Stimulated activated CD4-positive, alpha-beta T cell treated with anti-CD3 and anti-CD28 coated beads, Interleukin-15, amount 100 ng/mL, for 48 hours (primary cell): ENCODE data around the gene PLPP4.

Experiments used
- DNase-seq, 2 donors: peaks; one replicate each; pipeline ENCODE4 v3.0.0-alpha.2; 2020; ENCODE audit warnings: low read depth in 2 of 2

The PLPP4 gene

DNA sequence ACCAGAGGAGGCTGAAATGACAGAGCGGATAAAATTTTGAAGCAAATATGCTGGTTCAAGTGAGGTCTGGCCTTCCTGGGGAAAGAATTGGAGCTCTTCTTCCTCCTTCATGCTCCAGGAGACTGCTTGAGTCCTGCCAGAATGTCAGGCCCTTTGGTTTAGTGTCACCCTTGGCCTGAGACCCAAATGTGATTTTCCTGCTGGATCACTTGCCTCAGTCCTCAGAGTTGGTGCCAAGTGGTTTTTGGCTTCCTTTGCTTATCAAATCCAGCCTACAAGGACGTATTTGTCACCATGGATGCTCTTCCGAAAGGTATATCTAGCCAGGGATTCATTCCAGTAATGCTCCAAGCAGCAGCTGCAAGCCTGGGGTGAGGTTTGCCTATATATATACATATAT, 118.4 kb downstream of the PLPP4 start:
- DNase-seq: no peak

DNA sequence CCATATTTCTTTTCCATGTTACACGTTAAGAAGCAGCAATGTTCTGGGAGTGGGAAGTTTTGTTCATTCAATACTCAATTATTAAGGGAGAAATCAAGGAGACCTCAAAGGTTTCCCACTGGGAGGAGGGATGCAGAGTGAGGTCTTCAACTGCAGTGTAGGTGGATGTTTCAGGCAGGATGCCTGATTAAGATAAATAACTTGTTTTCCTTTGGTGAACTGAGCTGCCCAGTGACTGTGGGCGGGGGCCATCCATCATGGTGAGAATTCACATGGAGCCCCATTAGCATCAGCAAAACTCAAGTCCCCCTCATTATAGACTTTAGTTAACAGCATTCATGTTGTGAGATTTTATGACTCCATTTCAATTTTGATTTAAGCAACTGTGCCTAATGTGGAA, 121.1 kb downstream of the PLPP4 start:
- DNase-seq: no peak

DNA sequence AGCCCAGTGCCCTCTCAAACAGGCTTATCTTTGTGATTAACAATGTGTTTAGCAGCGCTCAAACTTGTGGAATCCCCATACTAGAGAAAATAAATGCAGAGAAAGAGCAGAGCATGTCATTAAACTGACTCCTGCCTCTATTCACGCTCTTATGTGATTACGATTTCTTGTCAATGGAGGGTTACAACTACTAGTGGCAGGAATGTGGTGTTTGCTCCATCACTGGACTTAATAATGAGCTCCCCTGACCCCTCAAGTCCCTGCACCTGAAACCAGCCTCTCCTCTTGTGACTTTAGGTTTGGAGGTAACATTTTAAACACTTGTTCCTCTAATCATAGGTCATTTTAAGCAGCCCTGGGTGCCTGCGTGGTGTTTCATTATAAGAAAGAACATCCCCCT, 121.9 kb downstream of the PLPP4 start:
- no peak for DNase-seq

DNA sequence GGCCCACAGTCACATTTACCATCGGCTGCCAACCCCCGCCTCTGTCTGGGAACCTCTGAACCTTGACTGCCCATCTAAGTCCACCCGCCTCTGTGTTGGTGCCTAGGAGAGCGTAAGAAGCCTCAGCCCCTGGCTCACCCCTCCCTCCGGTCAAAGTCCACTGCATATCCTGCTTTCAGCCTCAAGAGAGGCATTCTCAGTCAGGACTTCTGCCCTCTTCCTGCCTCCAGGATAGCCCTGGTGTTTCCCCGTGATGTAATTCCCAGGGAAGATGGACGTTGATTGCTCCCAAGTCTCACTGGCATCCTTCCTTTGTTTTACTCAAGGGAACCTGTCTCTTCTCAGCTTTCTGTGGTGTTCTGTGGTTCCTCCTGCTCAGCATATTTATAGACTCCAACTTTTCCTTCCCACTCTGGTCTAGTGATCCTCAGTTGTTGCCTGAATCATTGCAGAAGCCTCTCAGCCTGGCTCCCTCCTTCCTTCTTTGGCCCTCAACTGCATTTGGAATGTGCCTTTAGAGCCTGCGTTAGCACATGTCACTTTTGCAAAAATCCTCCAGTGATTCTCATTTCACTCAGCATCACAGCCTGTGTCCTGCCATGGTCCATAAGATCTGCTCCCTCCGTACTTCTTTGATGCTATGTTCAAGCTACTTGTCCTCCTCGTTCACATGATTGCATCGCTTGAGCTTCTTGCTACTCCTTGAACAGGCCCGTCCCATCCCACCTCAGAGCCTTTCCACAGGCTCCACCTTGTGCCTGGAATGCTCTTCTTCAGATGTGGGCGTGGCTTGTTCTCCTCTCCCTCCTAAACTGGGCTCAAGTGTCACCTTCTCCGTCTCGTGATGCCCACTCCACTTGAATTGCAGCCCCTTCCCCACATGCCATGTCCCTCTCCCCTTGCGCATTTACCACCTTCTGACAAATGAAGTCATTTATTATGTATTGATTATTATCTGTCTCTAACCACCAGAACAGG, 124.2 kb downstream of the PLPP4 start:
- no peak for DNase-seq

DNA sequence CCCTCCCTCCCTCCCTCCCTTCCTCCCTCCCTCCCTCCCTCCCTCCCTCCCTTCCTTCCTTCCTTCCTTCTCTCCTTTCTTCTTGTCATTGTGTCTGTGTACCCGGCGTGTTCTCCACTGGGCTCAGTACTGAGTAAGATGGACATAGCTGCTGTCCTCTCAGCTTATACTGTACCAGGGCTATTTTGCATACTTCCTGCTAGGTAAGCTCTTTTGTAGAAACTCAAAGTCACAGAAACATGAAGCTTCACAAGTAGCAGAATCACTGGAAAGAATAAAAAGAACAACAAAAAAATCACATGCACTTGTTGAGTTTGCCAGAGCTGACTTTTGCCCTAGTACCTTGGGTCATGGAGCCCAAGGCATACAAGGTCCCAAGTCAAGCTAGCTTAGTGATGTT, 125.7 kb downstream of the PLPP4 start:
- no peak for DNase-seq

DNA sequence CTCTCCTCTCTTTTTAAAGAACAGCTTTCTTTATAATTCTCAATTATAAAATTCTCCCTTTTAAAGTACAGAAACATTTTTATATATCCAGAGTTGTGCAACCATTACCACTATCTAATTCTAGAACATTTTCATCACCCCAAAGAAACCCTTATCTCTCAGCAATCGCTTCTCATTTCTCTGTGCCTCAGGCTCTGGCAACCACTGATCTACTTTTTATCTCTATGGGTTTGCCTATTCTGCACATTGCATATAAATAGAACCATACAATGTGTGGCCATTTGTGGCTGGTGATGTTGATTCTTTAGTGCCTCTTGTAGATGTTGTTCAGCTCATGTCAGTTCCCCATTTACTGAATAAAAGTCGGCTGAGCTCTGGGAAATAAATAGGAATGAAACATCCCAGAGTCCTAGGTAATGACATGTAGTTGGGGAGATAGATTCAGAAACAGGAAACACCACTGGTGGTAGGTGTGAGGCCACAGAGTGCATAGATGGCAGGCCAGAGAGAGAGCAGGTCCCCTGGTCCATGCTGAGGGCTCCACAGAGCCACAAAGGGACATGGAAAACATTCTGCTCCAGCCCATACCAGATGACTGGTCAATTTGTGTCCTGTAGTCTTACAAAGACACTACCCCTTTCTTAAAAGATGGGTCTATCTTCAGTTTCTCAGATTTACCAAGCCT, 126.5 kb downstream of the PLPP4 start:
- DNase-seq: no peak

DNA sequence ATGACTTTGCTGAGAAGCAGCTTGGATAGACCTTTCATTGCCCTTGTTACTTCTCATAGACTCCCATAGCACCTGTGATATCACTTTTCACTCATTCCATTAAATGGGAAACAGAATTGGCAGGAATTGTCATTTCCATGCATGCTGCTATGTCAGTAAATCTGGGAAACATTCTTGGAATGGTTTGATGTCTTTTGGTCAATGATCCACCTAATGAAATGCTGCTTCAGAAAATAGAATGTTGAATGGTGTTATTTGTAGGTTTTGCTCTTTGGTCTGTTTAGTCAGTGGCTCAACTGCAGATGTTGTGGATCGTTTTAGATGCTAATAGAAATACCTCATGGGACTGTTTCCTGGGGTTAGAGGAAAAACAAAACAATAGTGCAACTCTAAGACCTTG, 127.8 kb downstream of the PLPP4 start:
- DNase-seq: no peak

DNA sequence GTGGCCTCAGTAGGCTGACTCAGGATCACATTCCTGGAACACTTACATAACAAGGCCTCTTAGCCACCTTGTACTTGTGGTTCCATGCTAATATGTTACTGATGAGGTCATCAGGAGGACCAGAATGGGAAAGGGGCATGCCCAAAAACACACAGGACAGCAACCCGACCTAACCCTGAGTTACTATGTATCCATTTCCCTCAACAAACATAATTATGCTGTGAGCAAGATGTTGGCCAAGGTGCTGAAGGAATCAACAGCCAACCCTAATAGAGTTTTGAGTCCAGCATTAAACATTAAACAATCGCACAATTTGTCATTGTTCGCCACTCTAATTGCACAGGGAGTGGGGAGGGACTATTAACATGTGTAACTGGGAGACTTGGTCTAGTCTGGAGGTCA, 129.4 kb downstream of the PLPP4 start:
- DNase-seq: no peak

DNA sequence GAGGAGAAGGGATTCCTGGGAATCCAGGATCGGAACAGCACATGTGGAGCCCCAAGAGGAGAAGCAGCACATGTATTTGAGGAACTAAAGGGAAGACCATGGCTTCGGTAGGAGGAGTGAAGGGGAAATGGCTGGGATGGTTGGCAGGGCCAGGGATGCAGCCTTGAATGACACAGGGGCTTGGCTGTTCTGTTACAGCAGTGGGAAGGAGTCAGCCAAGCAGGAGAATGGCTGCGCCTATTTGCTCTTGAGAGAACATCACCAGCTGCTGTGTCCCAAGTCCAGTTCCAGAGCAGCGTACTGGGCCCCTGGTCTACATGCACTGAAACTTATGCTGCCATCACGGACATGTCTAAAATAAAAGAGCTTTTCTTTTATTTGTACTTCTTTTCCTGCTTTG, 130.0 kb downstream of the PLPP4 start:
- DNase-seq: no peak

DNA sequence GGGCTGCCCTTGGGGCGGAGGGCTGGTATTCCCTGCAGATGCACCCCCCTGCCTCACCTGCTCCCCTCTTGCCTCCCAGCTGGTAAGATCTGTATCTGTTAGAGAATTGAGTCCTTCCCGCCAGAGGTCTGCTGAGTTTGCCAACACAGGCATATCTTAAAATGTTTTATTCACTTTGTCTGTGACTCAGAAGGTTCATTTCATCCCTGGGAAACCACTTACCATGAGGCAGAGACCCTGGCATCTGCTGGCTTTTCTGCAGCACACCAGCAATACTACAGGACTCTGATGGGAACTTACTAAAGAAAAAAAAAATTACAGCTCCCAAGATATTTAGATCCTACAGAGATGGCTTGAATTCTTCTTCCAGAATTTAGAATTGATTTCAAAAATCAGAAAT, 131.3 kb downstream of the PLPP4 start:
- no peak for DNase-seq

DNA sequence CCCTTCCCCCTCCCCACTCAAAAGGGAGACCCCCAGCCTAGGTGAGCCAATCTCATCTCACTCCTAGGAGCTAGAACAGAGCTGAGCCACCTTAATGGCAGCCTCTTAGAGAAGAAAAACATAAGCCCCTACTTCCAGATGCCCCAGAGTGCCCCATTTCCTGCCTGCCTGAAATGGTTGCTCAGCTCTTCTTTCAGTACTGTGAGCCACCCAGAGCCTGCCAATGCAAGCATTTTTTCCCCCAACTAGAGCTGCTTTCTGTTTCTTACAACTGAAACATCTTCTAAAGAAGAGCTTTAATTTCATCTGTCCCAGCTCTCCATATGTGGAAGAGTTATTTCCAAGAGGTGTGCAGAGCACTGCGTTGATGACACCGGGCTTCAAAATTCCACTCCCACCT, 136.7 kb downstream of the PLPP4 start:
- DNase-seq: no peak

DNA sequence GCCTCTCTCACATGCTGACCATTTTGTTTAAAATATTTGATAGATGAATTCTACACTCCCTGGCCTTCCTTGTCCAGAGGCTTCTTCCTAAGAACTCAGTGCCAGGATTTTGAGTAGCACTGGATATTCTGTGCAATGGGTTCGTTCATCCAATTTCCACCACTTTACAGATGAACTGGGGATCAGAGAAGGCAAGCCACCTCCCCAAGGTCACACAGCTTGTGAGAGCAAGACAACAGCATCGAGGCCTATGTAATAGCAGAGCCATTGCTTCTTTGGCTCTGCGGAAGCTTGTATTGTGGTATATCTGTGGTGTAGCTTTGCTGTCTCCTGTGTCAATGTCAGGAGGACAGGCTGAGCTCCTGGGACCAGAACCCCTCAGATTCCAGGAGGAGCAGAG, 140.9 kb downstream of the PLPP4 start:
- DNase-seq: no peak

DNA sequence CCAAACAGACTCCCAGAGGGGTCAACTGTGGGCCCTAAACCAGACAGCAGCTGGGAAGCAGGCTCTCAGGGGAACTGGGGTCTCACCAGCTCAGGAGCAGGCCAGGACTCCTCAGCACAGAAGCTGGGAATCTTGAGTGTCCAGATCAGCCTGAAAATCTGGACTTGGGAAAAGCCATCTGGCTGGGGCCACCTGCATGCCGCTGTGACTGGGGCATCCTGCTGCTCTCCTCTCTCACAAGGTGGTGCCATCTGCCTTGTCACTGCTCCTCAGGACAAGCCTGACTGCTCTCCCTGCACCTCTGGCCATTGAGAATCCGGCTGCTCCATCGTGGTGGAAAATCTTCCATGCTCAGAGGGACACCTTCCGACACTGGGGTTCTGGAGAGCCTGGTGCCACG, 141.4 kb downstream of the PLPP4 start:
- no peak for DNase-seq

DNA sequence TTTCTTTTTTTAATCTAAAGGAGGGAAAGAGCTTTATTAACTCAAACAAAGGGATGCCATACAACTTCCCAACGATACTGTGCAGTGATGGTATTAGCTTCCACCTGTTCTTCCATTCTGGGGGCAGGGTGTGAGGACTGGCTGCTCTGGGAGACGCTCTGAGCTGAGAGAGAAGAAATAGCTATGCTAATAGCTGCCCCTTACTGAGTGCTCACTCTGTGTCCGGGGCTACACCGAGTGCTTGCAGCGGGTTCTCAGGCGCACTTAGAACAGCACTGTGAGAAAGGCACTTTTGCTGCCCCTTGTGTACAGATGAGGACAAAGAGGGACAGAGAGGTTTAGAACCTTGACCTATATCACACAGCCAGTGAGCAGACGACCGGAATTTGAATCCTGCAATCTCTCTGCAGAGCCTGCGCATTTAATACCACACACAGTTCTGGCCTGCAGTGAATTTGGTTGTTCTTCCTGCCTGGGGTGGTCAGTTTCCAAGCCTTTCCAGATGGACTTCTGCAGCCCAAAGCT, 142.2 kb downstream of the PLPP4 start:
- DNase-seq: no peak

DNA sequence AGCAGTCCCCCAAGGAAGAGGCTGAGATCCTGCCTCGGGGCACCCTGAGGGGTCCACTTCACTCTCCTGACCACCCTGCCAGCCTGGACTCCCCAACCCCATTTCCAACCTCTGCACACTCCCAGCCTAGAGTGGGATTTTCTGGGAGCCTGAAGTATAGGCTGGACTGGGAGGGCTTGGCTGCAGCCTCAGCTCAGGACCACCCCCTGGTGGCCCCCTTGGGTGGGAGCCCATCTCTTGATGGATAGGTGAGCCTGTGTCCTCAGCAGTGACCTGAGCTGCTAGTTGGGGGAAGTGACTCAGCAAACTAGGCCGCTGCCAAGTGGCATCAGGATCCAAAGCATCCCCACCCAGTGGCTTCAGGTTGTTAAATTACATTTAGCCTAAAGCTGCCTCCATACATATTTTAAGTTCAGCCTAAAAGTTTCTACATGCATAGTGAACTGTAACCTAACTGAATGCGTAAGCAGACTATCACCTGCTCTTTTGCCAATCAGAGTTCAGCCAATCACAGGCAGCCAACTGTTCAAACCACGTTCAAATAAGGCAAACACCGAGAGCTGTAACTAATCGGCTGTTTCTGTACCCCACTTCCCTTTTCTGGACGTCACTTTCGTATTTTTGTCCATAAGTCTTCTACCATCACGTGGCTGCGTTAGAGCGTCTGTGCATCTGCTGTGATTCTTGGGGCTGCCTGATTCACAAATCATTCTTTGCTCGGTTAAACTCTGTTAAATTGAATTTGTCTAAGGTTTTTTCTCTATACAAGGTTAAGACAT, 144.0 kb downstream of the PLPP4 start:
- no peak for DNase-seq

DNA sequence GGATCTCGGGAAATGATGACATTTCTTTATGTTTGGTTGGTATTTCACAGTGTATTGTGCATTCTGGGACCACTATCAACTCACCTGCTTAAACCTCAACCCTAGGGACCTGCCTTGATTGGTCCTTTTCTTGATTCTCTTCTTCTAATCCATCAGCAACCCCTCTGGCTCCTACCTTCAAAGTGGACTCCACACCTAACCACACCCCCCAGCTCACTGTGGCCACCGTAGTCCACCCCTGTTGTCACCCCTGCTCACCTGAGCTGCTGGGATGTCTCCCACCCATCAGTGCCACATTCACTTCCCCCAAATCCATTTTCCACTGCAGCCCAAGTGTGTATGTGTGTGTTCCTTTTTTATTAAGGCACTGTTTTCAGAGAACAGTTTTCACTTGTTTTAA, 145.0 kb downstream of the PLPP4 start:
- DNase-seq: no peak

DNA sequence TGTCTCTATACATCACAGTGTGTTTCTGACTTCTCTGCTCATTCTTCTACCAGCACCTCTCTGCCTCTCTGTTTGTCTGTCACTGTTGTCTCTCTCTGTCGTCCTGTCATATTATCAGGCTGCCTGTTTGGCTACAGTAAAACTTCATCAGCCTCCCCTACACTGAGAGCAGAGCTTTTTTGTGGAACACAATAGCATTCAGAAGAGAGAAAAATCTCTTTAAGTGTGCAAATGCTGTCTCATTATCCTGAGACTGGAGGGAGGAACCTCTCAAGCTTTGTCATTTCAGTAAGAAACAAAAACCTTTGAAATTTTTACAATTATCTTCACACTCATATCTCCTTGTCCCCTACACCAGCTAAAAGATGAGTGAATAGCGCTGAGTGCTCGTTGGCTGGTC, 148.4 kb downstream of the PLPP4 start:
- DNase-seq: no peak

DNA sequence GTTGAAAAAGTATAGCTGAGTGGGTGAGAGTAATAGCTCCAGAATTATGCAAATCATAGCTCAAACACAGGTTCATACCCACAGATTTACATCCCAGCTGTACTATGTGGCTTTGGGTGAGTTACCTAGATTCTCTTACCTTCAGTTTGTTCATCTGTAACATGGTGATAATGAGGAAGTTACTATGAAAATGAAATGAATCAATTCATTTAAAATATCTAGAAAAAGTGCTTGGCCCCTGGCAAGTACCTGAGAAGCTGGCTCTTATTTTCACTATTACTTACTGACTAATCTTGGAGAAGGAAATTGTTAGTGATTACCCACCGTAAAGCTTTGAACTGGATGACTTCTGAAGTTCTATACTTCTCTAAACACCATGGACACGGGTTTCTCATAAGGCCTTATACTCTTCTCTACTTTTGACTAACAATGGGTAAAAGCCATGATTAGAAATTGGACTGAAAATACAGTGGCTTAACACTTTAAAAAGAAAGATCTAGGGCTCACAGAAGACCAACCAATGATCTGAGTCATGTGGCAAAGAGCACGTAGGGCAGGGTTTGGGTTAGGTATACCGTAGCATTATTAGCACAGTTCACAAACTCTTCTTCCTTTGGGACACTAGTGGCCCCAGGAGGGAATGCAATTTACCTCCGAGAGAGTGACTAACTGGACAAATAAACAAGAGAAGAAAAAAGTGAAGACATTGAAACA, 149.2 kb downstream of the PLPP4 start:
- no peak for DNase-seq

DNA sequence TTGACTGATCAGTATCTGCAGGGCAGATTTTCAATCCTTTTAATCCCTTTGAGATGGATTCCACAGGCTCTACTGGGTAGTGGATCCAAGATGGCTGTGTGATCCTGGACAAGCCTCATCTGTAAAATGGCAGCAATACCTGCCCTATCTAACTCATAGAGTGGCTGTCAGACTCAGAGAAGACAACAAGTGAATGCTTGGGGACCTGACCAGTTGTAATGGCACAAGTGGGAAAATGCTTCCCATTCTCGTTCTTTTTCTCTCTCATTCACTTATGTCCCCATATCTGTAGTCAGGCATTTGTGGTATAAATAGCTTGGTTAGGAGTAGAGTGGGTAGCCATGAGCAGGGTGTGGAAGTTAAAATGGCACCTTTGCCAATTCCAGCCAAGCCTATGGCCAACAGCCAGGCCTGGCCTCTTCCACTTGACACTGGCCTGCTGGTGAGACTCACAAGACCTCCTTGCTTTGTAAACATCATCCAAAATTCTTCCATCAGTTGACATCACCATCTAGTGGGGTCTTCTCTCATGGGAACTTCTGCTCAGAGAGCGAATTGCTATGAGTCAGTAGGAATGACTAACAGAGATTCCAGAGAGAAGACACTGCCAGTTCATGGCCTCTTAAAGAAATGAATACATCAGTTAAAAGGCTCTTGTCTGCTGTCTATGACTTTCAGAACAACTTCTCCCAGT, 150.1 kb downstream of the PLPP4 start:
- DNase-seq: no peak

DNA sequence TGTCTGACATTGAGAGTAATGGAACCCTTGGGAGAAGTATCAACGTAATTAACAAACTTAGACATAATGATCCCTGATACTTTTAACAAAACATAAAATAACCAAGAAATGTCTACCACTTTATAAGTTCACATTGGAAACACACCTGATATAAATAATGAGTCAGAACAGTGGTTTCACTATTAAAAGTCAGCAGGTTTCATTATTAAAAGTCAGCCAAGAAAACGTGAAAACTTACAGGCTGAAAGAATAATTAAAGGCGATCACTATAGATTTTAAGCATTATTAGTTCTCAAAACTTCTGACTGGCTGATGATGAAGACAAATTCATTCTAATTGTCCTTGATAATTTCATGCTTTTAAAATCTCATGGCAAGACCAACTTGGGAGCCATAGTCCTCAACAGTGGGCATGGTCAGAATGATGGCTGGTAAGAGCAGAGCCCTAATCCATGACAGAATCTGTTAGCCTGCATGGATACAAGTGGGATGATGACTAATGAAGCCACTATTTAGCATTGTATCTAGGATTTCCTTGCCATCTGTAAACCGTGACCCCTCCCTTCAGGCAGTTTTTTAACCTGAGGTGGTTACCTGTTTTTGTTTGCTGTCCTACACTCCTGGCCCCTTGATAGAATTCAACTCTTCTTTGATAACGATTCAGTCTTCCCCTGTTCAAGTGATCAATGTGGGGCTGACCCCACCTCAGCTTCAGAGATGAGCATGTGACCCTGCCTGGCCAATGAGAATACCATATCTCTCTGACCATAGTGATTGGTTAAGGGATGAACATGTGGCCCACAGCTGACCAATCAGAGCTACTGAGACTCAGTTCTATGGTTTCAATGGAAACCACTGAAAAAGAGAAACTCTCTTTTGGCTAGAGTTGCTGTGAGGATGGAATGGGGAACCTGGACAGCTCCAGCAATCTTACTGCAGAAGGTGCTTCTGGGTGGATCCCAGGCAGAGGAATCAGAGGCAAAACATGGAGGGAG, 151.0 kb downstream of the PLPP4 start:
- DNase-seq: no peak
